Thyroid gland (tissue), 4 donors: ENCODE data around the gene PRPF6.

Experiments used
- POLR2A ChIP-seq, 2 donors: fragments of 450-650 bp; IDR thresholded peaks; one replicate each; pipeline ENCODE4 v1.6.1; 2017; ENCODE audit warnings: antibody characterized with exemption in 2 of 2, mild to moderate bottlenecking in 2 of 2, moderate library complexity in 1 of 2
- TF ChIP-seq, protein P1 (sequence below), 6 experiments: fragments of 200-600 bp in 3 of 6; fragments of 450-650 bp in 3 of 6; sonication (generic) in 3 of 6; IDR thresholded peaks; one replicate each; pipeline ENCODE4 v1.5.1; 2016 to 2019; ENCODE audit warnings: antibody characterized with exemption in 6 of 6, mild to moderate bottlenecking in 2 of 6, inconsistent platforms in 1 of 6, moderate library complexity in 1 of 6

- TF ChIP-seq, protein P1, sequence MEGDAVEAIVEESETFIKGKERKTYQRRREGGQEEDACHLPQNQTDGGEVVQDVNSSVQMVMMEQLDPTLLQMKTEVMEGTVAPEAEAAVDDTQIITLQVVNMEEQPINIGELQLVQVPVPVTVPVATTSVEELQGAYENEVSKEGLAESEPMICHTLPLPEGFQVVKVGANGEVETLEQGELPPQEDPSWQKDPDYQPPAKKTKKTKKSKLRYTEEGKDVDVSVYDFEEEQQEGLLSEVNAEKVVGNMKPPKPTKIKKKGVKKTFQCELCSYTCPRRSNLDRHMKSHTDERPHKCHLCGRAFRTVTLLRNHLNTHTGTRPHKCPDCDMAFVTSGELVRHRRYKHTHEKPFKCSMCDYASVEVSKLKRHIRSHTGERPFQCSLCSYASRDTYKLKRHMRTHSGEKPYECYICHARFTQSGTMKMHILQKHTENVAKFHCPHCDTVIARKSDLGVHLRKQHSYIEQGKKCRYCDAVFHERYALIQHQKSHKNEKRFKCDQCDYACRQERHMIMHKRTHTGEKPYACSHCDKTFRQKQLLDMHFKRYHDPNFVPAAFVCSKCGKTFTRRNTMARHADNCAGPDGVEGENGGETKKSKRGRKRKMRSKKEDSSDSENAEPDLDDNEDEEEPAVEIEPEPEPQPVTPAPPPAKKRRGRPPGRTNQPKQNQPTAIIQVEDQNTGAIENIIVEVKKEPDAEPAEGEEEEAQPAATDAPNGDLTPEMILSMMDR (IDR thresholded peaks at IDR 0.05) = no peak
- TF ChIP-seq POLR2A (IDR thresholded peaks at IDR 0.05) = no peak
Observed at GRCh38 chr20:63959699-63960075, 21.2 kb upstream of the PRPF6 start.
